ENCODE data around the gene NDE1. TPM values are rescaled to one million over a fixed set of nuclear protein-coding genes. Genes with fewer than 3 reads are reported as not detected.

NDE1 gene
- polyA plus RNA-seq, 1 donor (not counting 4 experiments of a cell fraction or from before 2014, with no cell fraction given) = 37.8 TPM

GRCh38 chr16:15643048-15643945, 6.7 kb upstream of the NDE1 start, which contains the start of gene MARF1:
Gene MARF1, minus strand, starts transcription at chr16:15643154. Its CDS starts 3,921 bp downstream, at chr16:15639233.
- TF ChIP-seq CTCF (optimal IDR thresholded peaks at IDR 0.05 in 1 of 3, IDR thresholded peaks at IDR 0.05 in 1 of 3, conservative IDR thresholded peaks at IDR 0.05 in 1 of 3; ENCODE audit: extremely low read depth in 1 of 3, insufficient read depth in 2 of 3, low read length in 3 of 3) = peak in 2 of 3 experiments; percentile 17 to 34
- TF ChIP-seq EZH2 (IDR thresholded peaks at IDR 0.05; ENCODE audit: low read length) = no peak
- Histone ChIP-seq H3K27ac (ENCODE audit: control insufficient read depth, insufficient read depth, low read length) (peak within 1 kb of the TSS; percentile 100), H3K9me3 (ENCODE audit: control insufficient read depth, low read depth, low read length) (no peaks in the 10 kb centered on the region), H3K79me2 (ENCODE audit: control insufficient read depth, insufficient read depth, low read length) (peaks cover 24% of the 10 kb centered on the region), H2AFZ (ENCODE audit: control insufficient read depth, low read length) (peak within 1 kb of the TSS; percentile 90), H3K36me3 (ENCODE audit: control insufficient read depth in 2 of 2, extremely low read depth in 1 of 2, insufficient read depth in 2 of 2, low read length in 2 of 2) (peaks cover 0 to 5% of the 10 kb centered on the region in 2 experiments), H4K20me1 (ENCODE audit: control insufficient read depth, extremely low read depth, insufficient read depth, low read length) (no peaks in the 10 kb centered on the region), H3K9me1 (ENCODE audit: control insufficient read depth, extremely low read depth, insufficient read depth, low read length) (no peaks in the 10 kb centered on the region), H3K4me3 (ENCODE audit: control insufficient read depth in 2 of 3, extremely low read depth in 1 of 3, insufficient read depth in 2 of 3, low read depth in 1 of 3, low read length in 3 of 3) (peak within 1 kb of the TSS; percentile 94 to 97 (median 95)), H3K4me1 (ENCODE audit: control insufficient read depth, extremely low read depth, insufficient read depth, low read length) (peaks cover 40% of the 10 kb centered on the region), H3K9ac (ENCODE audit: control insufficient read depth, extremely low read depth, insufficient read depth, low read length) (peak within 1 kb of the TSS; percentile 97), H3K4me2 (ENCODE audit: control insufficient read depth, extremely low read depth, insufficient read depth, low read depth, low read length) (peak within 1 kb of the TSS; percentile 95), H3K27me3 (ENCODE audit: control insufficient read depth, extremely low read depth, insufficient read depth, low read length) (no peaks in the 10 kb centered on the region)
- no peak for FAIRE-seq
- dilution Hi-C loops (cut with MboI; ENCODE audit: extremely low pct_ligation_motif_present, low sequenced_read_pairs) = no loop called here
- peak; percentile 48 for DNase-seq (ENCODE audit: low read depth, low spot score)

GRCh38 chr16:15643946-15644250, 6.1 kb upstream of the NDE1 start:
- peaks cover 24% of the 10 kb centered on the region for H3K79me2 ChIP-seq (ENCODE audit: control insufficient read depth, insufficient read depth, low read length)
- H3K27ac ChIP-seq (ENCODE audit: control insufficient read depth, insufficient read depth, low read length) = peak overlapping the region; percentile 100
- H3K27me3 ChIP-seq (ENCODE audit: control insufficient read depth, extremely low read depth, insufficient read depth, low read length) = no peaks in the 10 kb centered on the region
- DNase-seq (ENCODE audit: low read depth, low spot score) (no peak), FAIRE-seq (no peak)
- TF ChIP-seq CTCF (optimal IDR thresholded peaks at IDR 0.05 in 1 of 3, IDR thresholded peaks at IDR 0.05 in 1 of 3, conservative IDR thresholded peaks at IDR 0.05 in 1 of 3; ENCODE audit: extremely low read depth in 1 of 3, insufficient read depth in 2 of 3, low read length in 3 of 3) (no peak), EZH2 (IDR thresholded peaks at IDR 0.05; ENCODE audit: low read length) (no peak)
- peak overlapping the region; percentile 95 for H3K4me2 ChIP-seq (ENCODE audit: control insufficient read depth, extremely low read depth, insufficient read depth, low read depth, low read length)
- dilution Hi-C loops (cut with MboI; ENCODE audit: extremely low pct_ligation_motif_present, low sequenced_read_pairs) = no loop called here
- no peak overlapping the region for H2AFZ ChIP-seq (ENCODE audit: control insufficient read depth, low read length)
- no peaks in the 10 kb centered on the region for H4K20me1 ChIP-seq (ENCODE audit: control insufficient read depth, extremely low read depth, insufficient read depth, low read length)
- H3K9ac ChIP-seq (ENCODE audit: control insufficient read depth, extremely low read depth, insufficient read depth, low read length) = peak overlapping the region; percentile 97
- H3K9me1 ChIP-seq (ENCODE audit: control insufficient read depth, extremely low read depth, insufficient read depth, low read length) = no peaks in the 10 kb centered on the region
- peaks cover 41% of the 10 kb centered on the region for H3K4me1 ChIP-seq (ENCODE audit: control insufficient read depth, extremely low read depth, insufficient read depth, low read length)
- no peaks in the 10 kb centered on the region for H3K9me3 ChIP-seq (ENCODE audit: control insufficient read depth, low read depth, low read length)
- H3K36me3 ChIP-seq (ENCODE audit: control insufficient read depth in 2 of 2, extremely low read depth in 1 of 2, insufficient read depth in 2 of 2, low read length in 2 of 2) = peaks cover 0 to 3% of the 10 kb centered on the region in 2 experiments
- H3K4me3 ChIP-seq (ENCODE audit: control insufficient read depth in 2 of 3, extremely low read depth in 1 of 3, insufficient read depth in 2 of 3, low read depth in 1 of 3, low read length in 3 of 3) = peak overlapping the region; percentile 73 to 95 (median 85)

Measured in keratinocyte (primary cell).